HG03060 (cell line): Measurements from ENCODE around the gene ATP1B4.
"Not testable (repeated sequence)": the region's sequence is repeated elsewhere in the genome, so short reads cannot be mapped to it uniquely, and the experiment has no call there.

Experiments used
- ATAC-seq: cut with Tn5 transposase; IDR thresholded peaks from one replicate; pipeline ENCODE4 v1.9.1; 2021; ENCODE audit warnings: low read depth, moderate number of reproducible peaks; ENCODE audit not compliant: unreplicated experiment

Gene ATP1B4

DNA sequence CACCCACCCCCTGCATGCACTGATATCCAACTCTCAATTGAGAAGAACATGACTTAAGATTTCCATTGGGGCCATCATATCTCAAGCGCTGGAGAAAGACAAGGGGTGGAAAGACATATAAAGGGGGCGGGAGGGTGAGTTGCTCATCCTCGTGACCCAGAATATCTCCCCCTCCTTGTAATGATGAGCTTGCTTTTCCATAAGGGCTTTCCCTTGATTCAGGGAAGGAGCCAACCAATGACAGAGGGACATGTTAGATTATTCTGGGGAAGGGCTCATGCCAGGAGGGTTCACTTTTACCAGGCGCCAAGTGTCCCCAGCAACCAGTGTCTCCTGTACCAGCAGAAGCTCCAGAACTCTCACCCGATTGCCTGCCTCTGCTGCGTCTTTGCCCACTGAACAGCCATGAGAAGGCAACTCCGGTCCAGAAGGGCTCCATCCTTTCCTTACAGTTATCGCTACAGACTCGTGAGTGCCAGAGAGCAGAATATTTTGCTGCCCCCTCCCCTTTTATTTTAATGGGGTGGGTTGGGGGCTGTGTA, at the start of gene ATP1B4:
Gene ATP1B4, plus strand, starts transcription at position 326 of the 542 bp plus-strand sequence. Its CDS starts 80 bp downstream, at position 406.
- no peak for ATAC-seq

- no peak for ATAC-seq
These were observed 46.1 kb upstream of the ATP1B4 start for GRCh38 chrX:120315776-120316175.

DNA sequence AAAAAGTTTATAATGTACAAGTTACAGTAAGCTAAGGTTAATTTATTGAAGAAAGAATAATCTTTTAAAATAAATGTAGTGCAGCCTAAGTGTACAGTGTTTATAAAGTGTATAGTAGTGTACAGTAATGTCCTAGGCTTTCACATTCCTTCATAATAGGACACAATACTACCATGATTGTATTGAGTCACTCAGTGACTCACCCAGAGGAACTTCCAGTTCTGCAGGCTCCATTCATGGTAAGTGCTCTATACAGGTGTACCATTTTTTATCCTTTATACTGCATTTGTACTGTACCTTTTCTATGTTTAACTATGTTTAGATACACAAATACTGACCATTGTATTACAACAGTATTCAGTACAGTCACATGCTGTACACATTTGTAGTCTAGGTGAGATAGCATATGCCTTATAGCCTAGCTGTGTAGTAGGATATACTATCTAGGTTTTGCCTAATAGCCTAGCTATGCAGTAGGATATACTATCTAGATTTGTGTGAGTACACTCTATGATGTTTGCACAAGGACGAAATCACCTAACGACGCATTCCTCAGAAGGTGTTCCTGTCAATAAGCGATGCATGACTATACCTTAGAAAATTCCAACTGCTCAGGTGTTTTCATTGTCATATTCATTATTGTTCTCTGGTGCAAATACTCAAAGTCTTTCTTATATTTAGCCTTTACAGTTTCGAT, 45.2 kb upstream of the ATP1B4 start:
- ATAC-seq: no peak

GRCh38 chrX:120318411-120318810, 43.5 kb upstream of the ATP1B4 start:
- no peak for ATAC-seq

DNA sequence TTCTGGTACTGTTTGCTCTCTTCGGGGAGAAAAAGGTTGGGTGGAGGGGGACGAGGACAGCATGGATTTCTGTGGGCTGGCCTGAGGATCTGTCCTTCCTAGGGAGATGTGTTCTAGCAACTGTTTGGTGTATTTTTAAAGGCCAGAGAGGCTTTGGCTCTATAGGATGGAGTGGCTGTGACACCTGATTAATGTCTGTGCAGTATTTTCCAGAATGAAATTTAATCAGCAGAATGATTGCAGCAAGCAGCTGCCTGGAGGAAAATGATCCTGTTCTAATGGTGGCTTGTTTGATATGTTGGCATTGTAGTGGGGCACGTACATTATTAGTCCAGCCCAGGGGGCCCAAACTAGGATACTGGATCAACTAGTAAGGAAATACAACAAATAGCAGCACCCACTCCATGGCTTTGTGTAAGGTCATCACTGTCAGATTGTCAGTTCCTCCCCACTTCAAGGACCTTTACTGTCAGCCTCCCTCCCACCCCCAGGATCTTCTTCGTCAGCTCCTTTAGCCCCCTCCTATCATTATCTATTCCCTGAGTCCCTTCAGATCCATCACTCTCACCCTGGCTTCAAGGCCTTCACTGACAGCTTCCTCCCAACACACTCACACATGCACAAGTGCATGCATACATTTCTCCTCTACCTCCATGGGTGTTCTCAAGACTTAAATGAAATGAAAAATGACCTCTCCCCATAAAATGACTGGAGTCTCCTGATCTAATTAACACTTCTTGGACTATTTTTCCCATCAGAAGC, 40.2 kb upstream of the ATP1B4 start:
- no peak for ATAC-seq

DNA sequence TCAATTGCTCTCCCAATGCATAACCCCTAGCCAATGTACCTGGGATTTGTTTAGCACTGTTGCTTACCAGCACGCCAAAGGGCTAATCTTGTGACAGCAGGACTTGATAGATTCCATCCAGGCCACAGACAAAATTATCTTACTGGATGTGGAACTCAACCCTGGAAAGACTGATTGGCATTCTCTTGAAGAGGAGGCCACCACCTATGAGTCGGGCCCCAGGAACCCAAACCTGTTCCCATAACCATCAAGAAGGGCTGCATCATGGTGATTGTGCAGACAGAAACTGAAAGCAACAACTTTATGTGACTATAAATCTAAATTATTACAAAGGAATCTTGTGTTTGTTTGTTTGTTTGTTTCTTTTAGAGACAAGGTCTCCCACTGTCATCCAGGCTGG, 30.8 kb upstream of the ATP1B4 start:
- no peak for ATAC-seq

GRCh38 chrX:120332394-120332793, 29.5 kb upstream of the ATP1B4 start:
- no peak for ATAC-seq

DNA sequence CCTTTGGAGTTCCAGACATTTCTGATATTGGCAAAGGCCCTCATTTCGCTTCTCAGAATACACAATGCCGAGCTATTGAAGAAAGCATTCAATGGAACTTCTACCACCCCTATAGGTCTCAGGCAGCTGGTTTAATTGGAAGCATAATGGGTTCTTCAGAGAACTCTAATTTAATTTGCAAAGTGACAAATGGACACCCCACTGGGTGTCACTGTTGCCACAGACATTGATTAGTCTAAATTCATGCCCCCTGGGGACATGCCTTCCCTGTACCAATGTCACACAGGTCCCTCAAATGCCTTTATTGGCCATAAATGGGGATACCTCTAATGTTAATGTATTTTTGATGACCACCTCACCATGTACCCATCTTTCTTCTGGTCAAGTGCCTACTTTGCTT, 27.7 kb upstream of the ATP1B4 start:
- ATAC-seq: no peak

DNA sequence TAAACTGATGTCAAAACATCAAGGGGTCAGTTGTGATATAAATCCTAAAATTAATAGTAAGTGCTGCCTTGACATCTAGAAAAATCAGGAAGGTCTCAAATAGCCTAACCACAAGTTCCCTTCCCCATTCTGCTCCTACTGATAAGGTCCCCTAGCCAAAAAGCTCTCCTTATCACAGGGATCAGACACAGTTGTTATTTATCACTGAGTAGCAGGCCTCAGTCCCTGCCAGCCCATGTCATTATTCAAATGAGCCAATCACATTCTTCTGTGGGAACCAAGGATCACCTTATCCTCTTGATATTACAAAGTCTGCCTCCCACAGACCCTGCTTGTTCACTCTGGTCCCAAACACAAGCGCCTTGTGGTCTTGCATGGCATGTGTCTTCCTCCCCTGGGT, 27.3 kb upstream of the ATP1B4 start:
- no peak for ATAC-seq

DNA sequence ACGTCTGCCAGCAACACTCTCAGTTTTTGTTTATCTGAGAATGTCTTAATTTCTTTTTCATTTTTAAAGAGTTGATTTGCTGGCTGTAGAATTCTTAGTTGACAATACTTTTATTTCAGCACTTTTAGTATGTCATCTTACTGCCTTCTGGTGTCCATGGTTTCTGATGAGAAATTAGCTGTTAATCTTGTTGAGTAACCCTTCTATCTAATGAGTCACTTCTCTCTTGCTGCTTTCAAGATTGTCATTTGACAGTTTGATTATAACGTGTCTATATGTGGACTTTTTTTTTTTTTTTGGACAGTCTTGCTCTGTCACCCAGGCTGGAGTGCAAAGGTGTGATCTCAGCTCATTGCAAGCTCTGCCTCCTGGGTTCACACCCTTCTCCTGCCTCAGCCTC, 26.6 kb upstream of the ATP1B4 start:
- no peak for ATAC-seq

- ATAC-seq: no peak
These were observed 25.0 kb upstream of the ATP1B4 start for GRCh38 chrX:120336899-120337298.

DNA sequence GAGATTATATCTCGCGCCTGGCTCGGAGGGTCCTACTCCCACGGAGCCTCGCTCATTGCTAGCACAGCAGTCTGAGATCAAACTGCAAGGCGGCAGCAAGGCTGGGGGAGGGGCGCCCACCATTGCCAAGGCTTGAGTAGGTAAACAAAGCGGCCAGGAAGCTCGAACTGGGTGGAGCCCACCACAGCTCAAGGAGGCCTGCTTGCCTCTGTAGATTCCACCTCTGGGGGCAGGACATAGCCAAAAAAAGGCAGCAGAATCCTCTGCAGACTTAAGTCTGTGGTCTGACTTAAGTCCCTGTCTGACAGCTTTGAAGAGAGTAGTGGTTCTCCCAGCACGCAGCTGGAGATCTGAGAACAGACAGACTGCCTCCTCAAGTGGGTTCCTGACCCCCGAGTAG, 17.3 kb upstream of the ATP1B4 start:
- not testable (repeated sequence) for ATAC-seq

DNA sequence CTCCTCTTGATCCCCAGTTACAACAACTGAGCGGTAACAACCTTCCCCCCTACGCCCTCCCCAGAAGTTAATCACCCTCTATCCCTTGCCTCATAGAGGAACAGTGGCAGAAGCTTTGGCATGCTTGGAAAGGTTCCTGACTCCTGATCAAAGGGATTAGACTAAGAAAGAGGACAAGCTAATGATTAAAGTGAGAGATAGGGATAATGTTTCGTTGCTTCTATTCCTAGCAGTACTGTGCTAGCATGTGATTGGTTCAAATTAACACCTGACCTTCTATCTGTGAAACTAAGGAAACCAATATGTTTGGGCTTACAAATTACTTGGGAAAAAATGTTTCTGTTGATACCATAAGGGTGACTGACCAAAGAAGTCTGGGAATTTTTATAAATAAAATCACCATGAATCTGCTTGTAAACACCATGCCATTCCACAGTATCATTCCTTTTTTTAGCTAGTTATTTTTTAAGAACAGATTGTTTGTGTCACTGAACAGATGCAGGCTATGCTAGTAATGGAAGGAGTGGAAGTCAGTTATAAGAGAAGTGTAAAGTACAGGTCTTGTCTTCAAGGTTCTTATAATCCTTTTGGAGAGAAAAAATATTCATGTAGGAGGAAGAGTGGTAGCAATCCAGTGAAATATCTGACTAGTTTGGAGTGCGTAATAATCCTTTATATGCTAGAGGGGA, 11.3 kb upstream of the ATP1B4 start:
- ATAC-seq: no peak

DNA sequence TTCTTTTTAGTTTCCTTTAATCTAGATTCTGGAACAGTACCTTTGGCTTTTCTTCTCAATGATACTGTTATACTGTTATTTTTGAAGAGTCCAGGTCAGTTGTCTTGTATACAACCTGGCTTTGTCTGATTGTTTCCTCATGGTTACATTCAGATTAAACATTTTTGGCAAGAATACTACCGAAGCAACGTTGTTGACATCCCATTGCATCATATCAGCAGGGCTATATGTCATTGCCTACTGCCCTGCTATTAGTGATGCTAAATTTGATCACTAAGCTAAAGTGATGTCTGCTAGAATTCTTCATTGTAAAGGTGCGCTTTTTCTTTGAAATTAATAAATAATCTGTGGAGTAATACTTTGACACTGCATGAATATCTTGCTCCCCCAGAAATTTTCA, 5.8 kb upstream of the ATP1B4 start:
- ATAC-seq: no peak

DNA sequence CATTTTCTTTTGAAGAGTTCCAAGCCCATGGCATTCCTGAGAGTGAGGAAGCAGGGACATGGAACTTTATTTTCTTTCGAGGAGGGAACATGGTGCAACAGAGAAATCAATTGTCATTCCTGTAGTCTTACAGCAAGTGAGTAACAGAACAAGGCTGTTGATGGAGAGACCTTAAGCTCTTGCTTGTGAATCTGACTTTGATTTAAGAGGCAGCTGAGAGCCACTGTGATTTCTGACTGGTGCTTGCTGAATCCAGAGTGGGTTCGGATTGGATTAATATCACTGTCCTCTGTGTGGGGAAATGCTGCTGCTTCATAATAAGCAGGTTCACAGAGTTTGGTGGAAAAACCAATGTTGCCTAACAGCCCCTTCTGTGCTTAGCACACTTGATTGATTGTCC, 4.7 kb upstream of the ATP1B4 start:
- no peak for ATAC-seq

DNA sequence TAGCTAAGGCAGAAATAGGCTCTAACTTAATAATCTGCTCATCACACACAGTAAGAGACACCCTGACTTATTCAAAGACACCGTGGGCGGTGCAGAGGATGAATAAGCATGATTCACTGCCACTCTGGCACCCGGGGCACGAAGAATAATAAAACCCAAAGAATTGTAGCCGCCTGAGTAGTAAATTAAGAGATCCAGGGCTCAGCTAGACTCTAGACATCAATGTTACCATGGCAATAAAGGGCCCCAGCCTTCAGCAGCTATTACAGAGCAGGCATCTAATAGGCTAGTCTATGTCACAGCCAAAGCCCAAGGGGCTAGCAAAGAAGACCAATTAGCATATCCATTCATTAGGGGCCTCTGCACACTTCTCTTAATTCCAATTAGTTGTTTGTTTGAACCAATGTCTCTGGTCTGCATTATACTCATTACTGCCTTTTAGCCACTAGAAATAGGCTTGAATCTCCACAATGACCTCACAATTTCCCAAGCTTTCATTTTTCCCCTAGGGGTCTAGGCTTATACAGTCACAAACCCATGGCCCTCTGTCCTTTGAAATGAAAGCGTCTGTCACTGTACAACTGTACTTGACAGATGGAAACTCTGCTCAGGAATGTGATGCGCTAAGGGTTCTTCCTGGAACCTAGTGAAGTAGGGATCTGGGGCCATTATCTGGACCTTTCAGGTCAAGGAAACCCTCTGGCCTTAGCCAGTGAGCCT, 3.0 kb upstream of the ATP1B4 start:
- ATAC-seq: no peak

DNA sequence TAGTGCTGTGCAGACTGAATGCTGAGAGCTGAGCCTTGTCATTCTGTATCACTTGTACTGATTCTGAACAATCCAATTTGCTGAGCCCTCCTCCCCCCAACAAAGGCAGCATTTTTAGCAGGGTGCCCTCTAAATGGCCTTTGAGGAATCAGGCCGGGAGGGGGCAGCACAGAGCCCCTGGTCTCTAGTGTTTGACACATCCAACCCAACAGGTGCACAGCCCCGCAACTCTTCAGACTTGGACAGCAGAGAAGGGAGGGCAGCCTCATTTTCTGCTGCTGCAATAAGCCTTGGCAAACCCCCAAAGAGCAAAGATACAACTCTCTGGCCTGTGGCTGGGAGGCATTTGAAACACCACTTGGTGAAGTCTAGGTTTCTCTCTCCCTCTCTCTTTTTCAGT, 3.4 kb downstream of the ATP1B4 start:
- no peak for ATAC-seq

DNA sequence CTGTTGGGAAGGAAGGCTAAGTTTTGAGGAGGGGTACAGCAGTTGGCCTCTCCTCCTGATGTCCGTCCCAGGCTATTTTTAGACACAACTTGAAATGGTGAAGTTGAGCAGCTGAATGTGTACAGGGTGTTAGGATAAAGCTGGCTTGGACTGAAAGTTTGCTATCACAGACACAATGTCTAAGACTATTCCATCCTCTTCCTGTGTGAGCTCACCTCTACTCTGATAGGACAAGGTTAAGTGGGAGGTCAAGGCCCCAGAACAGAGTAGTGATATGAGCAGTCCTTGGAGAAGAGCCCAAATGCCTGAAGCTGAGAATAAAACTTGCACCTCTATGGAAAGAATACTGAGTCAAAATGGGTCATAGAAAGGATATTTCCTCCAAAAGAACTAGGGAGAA, 4.1 kb downstream of the ATP1B4 start:
- no peak for ATAC-seq

DNA sequence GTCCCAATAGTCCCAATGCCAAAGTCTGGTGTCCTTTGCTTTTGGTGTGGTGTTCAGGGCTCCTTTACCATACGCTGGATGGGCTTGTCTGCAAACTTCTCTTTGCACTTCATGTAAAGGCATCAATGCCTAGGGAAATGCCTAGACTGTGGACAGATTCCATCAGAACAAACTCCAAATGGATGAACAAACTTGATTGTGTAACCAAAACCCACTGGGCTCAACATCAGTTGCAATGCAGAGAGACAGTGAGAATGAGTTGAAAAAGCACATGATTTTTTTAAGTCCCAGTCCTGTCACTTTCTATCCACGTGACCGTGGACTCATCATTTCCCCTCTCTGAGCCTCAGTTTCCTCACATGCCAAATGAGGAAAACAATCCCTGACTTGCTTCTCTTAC, 4.9 kb downstream of the ATP1B4 start:
- no peak for ATAC-seq

DNA sequence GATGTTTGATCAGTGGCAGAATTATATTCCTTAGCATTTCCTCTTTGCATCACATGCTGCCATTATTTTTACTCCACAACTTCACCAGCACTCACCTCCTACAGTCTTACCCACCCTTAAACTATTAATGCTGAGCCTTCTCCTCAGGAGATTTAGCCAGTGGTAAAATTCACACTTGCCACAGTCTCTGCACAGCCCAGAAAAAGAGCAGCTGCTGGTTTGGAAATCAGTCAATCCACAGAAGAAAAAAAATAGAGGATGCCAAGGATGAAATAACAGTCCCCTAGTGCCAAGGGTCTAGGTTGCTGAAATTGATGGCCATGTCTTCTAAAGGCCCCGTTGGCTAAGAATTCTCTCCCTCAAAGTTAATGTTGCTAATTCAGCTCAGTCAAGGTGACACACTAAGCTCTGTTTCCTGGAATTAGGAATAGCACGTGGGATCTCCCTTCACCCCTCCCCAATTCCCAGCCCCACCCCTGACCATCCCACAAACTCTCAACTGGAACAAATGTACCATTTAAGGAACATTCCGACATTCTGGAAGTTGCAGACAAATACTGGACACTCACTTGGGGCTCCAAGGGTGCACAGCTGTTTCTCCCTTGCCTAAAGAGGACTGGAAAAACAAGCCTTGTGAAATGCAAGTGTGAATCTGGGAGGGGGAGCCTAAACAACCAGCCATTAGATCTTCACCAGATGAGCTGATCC, 5.7 kb downstream of the ATP1B4 start:
- ATAC-seq: no peak
